A673 (cell line): Measurements from ENCODE around the gene KRTAP10-4. TPM values are rescaled to one million over a fixed set of nuclear protein-coding genes. Genes with fewer than 3 reads are reported as not detected.

ENCODE experiments used
- BruUV-seq: library from RNA; stranded (reverse); fragments of 400-500 nt; replicated peaks from 2 replicates; lab custom pipeline; 2021; lab: Mats Ljungman, UMichigan
- CTCF ChIA-PET: fragments of 300-600 bp; sonication (Branson Sonifier 250); formaldehyde crosslinking; loops from one replicate; lab custom pipeline; 2022; ENCODE audit warnings: antibody characterized with exemption; lab: Charles Lee
- POLR2A ChIA-PET: fragments of 300-600 bp; sonication (Branson Sonifier 250); formaldehyde crosslinking; loops from one replicate; lab custom pipeline; 2022; ENCODE audit warnings: antibody characterized with exemption; ENCODE audit not compliant: low non-redundant PET; lab: Charles Lee
- DNase-seq: peaks from one replicate; pipeline ENCODE4 v3.0.0-alpha.2; 2015; ENCODE audit warnings: low spot score
- H3K27ac ChIP-seq: fragments of 200-600 bp; sonication (generic); 2 replicates; pipeline ENCODE4 v1.5.1; 2016; ENCODE audit warnings: mixed run types, low read depth, mild to moderate bottlenecking, mixed read lengths, antibody characterized with exemption, low read length; ENCODE audit not compliant: poor library complexity, severe bottlenecking
- H3K27me3 ChIP-seq: fragments of 200-600 bp; sonication (generic); replicated peaks from 2 replicates; pipeline ENCODE4 v1.6.1; 2017; ENCODE audit warnings: mixed run types, low read depth, mild to moderate bottlenecking, mixed read lengths, antibody characterized with exemption, low read length; ENCODE audit not compliant: insufficient read depth, poor library complexity
- H3K36me3 ChIP-seq: fragments of 200-600 bp; sonication (generic); 2 replicates; pipeline ENCODE4 v1.6.1; 2016; ENCODE audit warnings: mixed run types, mild to moderate bottlenecking, mixed read lengths, antibody characterized with exemption, low read length; ENCODE audit not compliant: insufficient read depth, poor library complexity, severe bottlenecking
- H3K4me1 ChIP-seq: fragments of 200-600 bp; sonication (generic); 2 replicates; pipeline ENCODE4 v1.6.1; 2017; ENCODE audit warnings: mixed run types, mild to moderate bottlenecking, mixed read lengths, antibody characterized with exemption, low read length; ENCODE audit not compliant: insufficient read depth, poor library complexity, severe bottlenecking
- H3K4me3 ChIP-seq: fragments of 200-600 bp; sonication (generic); 2 replicates; pipeline ENCODE4 v1.5.1; 2016; ENCODE audit warnings: low read depth, mixed run types, mild to moderate bottlenecking, mixed read lengths, low read length; ENCODE audit not compliant: poor library complexity, severe bottlenecking
- H3K9me3 ChIP-seq: fragments of 200-600 bp; sonication (generic); 2 replicates; pipeline ENCODE4 v1.6.1; 2016; ENCODE audit warnings: mixed run types, low read depth, mild to moderate bottlenecking, mixed read lengths, antibody characterized with exemption, low read length; ENCODE audit not compliant: poor library complexity, severe bottlenecking
- EZH2 ChIP-seq: fragments of 200-600 bp; sonication (generic); IDR thresholded peaks from 2 replicates; pipeline ENCODE4 v1.6.1; 2017; ENCODE audit warnings: borderline replicate concordance, low read depth, mild to moderate bottlenecking, mixed read lengths, antibody characterized with exemption, low read length; ENCODE audit not compliant: poor library complexity, severe bottlenecking
- intact Hi-C: fragments of 100-400 bp; cut with micrococcal nuclease; formaldehyde crosslinking; loops from one replicate; pipeline ENCODE4 v1.10.0; 2022; ENCODE audit not compliant: unreplicated experiment
- total RNA-seq: library from RNA; stranded (reverse); gene quantifications from 2 replicates; pipeline ENCODE4 v1.2.3, GENCODE V29; 2021
- TF ChIP-seq, protein P1 (sequence below): fragments of 300-800, 200-600 bp; sonication (generic); conservative IDR thresholded peaks from 2 replicates; pipeline ENCODE4 v1.5.1; 2017; ENCODE audit warnings: low read depth, mild to moderate bottlenecking, antibody characterized with exemption, low read length, moderate library complexity, mixed read lengths

Gene KRTAP10-4
- total RNA-seq, 1 experiment from 2014 or later, result not detected

DNA sequence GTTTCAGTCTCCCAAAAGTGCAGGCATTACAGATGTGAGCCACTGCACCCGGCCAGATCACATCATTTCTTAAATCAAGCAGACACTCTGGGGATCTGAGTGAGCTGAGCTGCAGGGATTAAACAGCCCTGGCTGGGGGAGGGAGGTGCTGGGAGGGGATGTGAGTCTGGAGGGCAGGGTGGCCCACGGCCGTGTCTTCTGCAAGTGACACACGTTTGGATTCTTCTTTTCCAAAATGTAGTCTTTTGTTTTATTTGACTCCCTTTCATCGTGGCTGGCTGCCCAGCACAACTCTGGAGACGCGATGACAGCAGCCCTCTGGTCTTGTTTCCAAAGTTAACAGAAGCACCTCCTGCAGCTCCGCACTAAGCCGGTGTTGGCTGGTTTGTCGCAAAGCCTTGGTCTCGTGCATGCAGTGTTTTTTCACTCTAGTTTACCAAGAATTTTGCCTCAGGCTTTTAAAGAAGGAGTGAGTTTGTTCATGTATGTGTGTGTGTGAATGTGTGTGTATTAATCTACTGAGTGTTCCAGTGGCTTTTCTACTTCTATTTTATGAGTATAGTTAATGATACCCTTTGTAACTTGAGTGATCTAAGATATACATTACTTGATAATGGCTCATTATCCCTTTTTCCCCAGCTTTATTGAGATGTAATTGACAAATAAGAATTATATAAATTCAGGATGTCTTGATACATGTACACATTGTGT lies 9.7 kb downstream of the KRTAP10-4 start:
- peak; percentile 15 for DNase-seq
- intact Hi-C loops, result no loop called here
- Histone ChIP-seq H3K27me3 (no peaks in the 10 kb centered on the region), H3K27ac (no peak overlapping the region), H3K4me3 (no peak overlapping the region), H3K36me3 (no peaks in the 10 kb centered on the region), H3K4me1 (no peaks in the 10 kb centered on the region), H3K9me3 (peaks cover 13% of the 10 kb centered on the region)
- no peak for TF ChIP-seq EZH2
- TF ChIP-seq, protein P1, sequence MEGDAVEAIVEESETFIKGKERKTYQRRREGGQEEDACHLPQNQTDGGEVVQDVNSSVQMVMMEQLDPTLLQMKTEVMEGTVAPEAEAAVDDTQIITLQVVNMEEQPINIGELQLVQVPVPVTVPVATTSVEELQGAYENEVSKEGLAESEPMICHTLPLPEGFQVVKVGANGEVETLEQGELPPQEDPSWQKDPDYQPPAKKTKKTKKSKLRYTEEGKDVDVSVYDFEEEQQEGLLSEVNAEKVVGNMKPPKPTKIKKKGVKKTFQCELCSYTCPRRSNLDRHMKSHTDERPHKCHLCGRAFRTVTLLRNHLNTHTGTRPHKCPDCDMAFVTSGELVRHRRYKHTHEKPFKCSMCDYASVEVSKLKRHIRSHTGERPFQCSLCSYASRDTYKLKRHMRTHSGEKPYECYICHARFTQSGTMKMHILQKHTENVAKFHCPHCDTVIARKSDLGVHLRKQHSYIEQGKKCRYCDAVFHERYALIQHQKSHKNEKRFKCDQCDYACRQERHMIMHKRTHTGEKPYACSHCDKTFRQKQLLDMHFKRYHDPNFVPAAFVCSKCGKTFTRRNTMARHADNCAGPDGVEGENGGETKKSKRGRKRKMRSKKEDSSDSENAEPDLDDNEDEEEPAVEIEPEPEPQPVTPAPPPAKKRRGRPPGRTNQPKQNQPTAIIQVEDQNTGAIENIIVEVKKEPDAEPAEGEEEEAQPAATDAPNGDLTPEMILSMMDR, result no peak
- no TSS peak for BruUV-seq
- ChIA-PET POLR2A (interaction anchor here (0.6 kb wide), 1 partner anchor 1160 kb away, joined by 4 read pairs; no protein-coding TSS in a partner anchor), CTCF (no interaction called here)

DNA sequence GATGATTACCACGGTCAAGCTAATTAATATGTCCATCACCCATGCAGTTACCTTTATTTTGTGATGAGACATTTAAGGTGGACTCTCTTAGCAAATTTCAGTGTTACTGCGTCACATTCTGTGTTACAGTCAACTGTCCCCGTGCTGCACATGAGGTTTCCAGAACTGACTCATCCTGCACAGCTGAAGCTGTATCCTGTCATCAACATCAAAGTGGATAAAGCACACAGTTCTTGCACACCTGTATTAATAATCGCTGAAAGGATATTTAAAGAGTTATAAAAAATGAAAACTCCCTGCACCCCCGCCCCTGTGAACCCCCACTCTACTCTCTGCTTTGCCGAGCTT lies 10.2 kb downstream of the KRTAP10-4 start:
- Histone ChIP-seq H3K27me3 (no peaks in the 10 kb centered on the region), H3K36me3 (no peaks in the 10 kb centered on the region), H3K4me3 (no peak overlapping the region), H3K9me3 (peaks cover 13% of the 10 kb centered on the region), H3K27ac (no peak overlapping the region), H3K4me1 (no peaks in the 10 kb centered on the region)
- no peak for TF ChIP-seq EZH2
- TF ChIP-seq, protein P1, result no peak
- no TSS peak for BruUV-seq
- no peak for DNase-seq
- ChIA-PET CTCF (no interaction called here), POLR2A (no interaction called here)
- intact Hi-C loops, result no loop called here

DNA sequence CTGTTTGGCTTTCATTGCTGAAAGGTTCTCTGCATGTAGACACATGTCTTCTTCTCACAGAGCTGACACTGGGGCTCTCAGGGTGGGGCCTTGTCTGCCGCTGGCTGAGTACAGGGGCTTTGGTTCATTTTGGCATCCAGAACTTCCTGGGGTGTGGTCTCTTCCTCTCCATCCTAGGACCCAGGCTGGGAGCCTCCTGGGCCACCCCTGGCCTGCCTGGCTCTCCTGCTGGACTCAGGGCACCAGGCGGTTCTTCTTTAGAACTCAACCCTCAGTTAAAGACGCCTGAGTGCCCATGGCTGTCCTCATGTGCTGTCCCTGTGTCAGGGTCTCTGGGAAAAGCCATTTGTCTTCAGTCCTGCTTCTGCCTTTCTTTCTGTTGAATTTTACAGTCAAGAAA lies 12.4 kb downstream of the KRTAP10-4 start:
- intact Hi-C loops, result no loop called here
- Histone ChIP-seq H3K27ac (no peak overlapping the region), H3K4me3 (no peak overlapping the region), H3K27me3 (no peaks in the 10 kb centered on the region), H3K9me3 (peaks cover 13% of the 10 kb centered on the region), H3K4me1 (no peaks in the 10 kb centered on the region), H3K36me3 (no peaks in the 10 kb centered on the region)
- POLR2A ChIA-PET, result no interaction called here
- no TSS peak for BruUV-seq
- CTCF ChIA-PET, result no interaction called here
- no peak for DNase-seq
- TF ChIP-seq, protein P1, result no peak
- no peak for TF ChIP-seq EZH2
